ENCODE data around the gene FBLN1.
"Not testable (repeated sequence)": the region's sequence is repeated elsewhere in the genome, so short reads cannot be mapped to it uniquely, and the experiment has no call there.

Gene FBLN1

GRCh38 chr22:45599836-45600577 is 97.3 kb downstream of the FBLN1 start:
- no peak for DNase-seq

GRCh38 chr22:45600790-45601730 is 98.4 kb downstream of the FBLN1 start:
- no peak for DNase-seq
- no peak for TF ChIP-seq POLR2A (IDR thresholded peaks at IDR 0.05; ENCODE audit: low read length)
- no peak for TF ChIP-seq GATA1 (IDR thresholded peaks at IDR 0.05; ENCODE audit: low read depth, low read length)

More at GRCh38 chr22:45599836-45600577, 97.3 kb downstream of the FBLN1 start:
- no peak for TF ChIP-seq POLR2A (IDR thresholded peaks at IDR 0.05; ENCODE audit: low read length)
- no peak for TF ChIP-seq GATA1 (IDR thresholded peaks at IDR 0.05; ENCODE audit: low read depth, low read length)

- DNase-seq: no peak
- no peak for TF ChIP-seq POLR2A (IDR thresholded peaks at IDR 0.05; ENCODE audit: low read length)
- TF ChIP-seq GATA1 (IDR thresholded peaks at IDR 0.05; ENCODE audit: low read depth, low read length): no peak
Observed at GRCh38 chr22:45602004-45602733, 99.5 kb downstream of the FBLN1 start.

GRCh38 chr22:45602824-45603595 is 100.3 kb downstream of the FBLN1 start:
- TF ChIP-seq GATA1 (IDR thresholded peaks at IDR 0.05; ENCODE audit: low read depth, low read length) (no peak), POLR2A (IDR thresholded peaks at IDR 0.05; ENCODE audit: low read length) (no peak)
- DNase-seq: peak; percentile 11 to 14

GRCh38 chr22:45603619-45604018 is 100.9 kb downstream of the FBLN1 start:
- TF ChIP-seq POLR2A (IDR thresholded peaks at IDR 0.05; ENCODE audit: low read length) (no peak), GATA1 (IDR thresholded peaks at IDR 0.05; ENCODE audit: low read depth, low read length) (no peak)
- DNase-seq: no peak

- not testable (repeated sequence) for DNase-seq
Observed at GRCh38 chr22:45608045-45608444, 105.4 kb downstream of the FBLN1 start.

- DNase-seq: no peak
- TF ChIP-seq POLR2A (IDR thresholded peaks at IDR 0.05; ENCODE audit: low read length) (no peak), GATA1 (IDR thresholded peaks at IDR 0.05; ENCODE audit: low read depth, low read length) (no peak)
Observed at GRCh38 chr22:45608763-45609180, 106.1 kb downstream of the FBLN1 start.

GRCh38 chr22:45612451-45612901 is 109.8 kb downstream of the FBLN1 start:
- no peak for TF ChIP-seq GATA1 (IDR thresholded peaks at IDR 0.05; ENCODE audit: low read depth, low read length)
- DNase-seq: no peak

GRCh38 chr22:45612940-45613339 is 110.3 kb downstream of the FBLN1 start:
- TF ChIP-seq GATA1 (IDR thresholded peaks at IDR 0.05; ENCODE audit: low read depth, low read length) (no peak), POLR2A (IDR thresholded peaks at IDR 0.05; ENCODE audit: low read length) (no peak)
- no peak for DNase-seq

GRCh38 chr22:45615364-45615763 is 112.7 kb downstream of the FBLN1 start:
- TF ChIP-seq POLR2A (IDR thresholded peaks at IDR 0.05; ENCODE audit: low read length): no peak
- no peak for DNase-seq

- no peak for TF ChIP-seq GATA1 (IDR thresholded peaks at IDR 0.05; ENCODE audit: low read depth, low read length)
- TF ChIP-seq POLR2A (IDR thresholded peaks at IDR 0.05; ENCODE audit: low read length): no peak
- DNase-seq: no peak
Observed at GRCh38 chr22:45616432-45616831, 113.7 kb downstream of the FBLN1 start.

- TF ChIP-seq POLR2A (IDR thresholded peaks at IDR 0.05; ENCODE audit: low read length) (no peak), GATA1 (IDR thresholded peaks at IDR 0.05; ENCODE audit: low read depth, low read length) (no peak)
Observed at GRCh38 chr22:45617948-45618347, 115.3 kb downstream of the FBLN1 start.

GRCh38 chr22:45620706-45621105 is 118.0 kb downstream of the FBLN1 start:
- DNase-seq: no peak
- no peak for TF ChIP-seq GATA1 (IDR thresholded peaks at IDR 0.05; ENCODE audit: low read depth, low read length)
- TF ChIP-seq POLR2A (IDR thresholded peaks at IDR 0.05; ENCODE audit: low read length): no peak

More at GRCh38 chr22:45617948-45618347, 115.3 kb downstream of the FBLN1 start:
- no peak for DNase-seq
